ENCODE measurements around the gene APPL1. TPM values are rescaled to one million over a fixed set of nuclear protein-coding genes. Genes with fewer than 3 reads are reported as not detected.

Gene APPL1
- total and polyA plus RNA-seq, 2 of the 8 experiments (the other 6 are each of a cell fraction or from before 2014, with no cell fraction given), result 9.4 to 34.4 TPM

GRCh38 chr3:57261929-57262328, 34.4 kb downstream of the APPL1 start:
- H2BK20ac ChIP-seq (ENCODE audit: low read length), result no peak overlapping the region
- DNase-seq (ENCODE audit: low read depth in 1 of 2, low spot score in 2 of 2) (no peak), FAIRE-seq (no peak)
- no peak overlapping the region for H3K4ac ChIP-seq (replicated peaks; ENCODE audit: insufficient read length, low read depth, low read length)
- no peak overlapping the region for H3K9ac ChIP-seq (replicated peaks in 1 of 4; ENCODE audit: extremely low read depth in 1 of 4, low read depth in 3 of 4, low read length in 3 of 4)
- no peak overlapping the region for H3K4me2 ChIP-seq (ENCODE audit: insufficient read depth in 1 of 2, low read depth in 2 of 2, low read length in 2 of 2)
- no peak overlapping the region for H2BK12ac ChIP-seq (ENCODE audit: low read depth, low read length)
- H2BK5ac ChIP-seq (ENCODE audit: low read depth, low read length), result no peak overlapping the region
- no peaks in the 10 kb centered on the region for H3K79me2 ChIP-seq (ENCODE audit: control insufficient read depth in 1 of 2, insufficient read depth in 2 of 2, low read length in 2 of 2)
- H3K4me3 ChIP-seq (ENCODE audit: extremely low read depth in 1 of 4, insufficient read depth in 2 of 4, low read depth in 3 of 4, low read length in 4 of 4), result no peak overlapping the region
- H3K14ac ChIP-seq (ENCODE audit: insufficient read length), result no peak overlapping the region
- no peaks in the 10 kb centered on the region for H3K4me1 ChIP-seq (replicated peaks in 1 of 4; ENCODE audit: control insufficient read depth in 3 of 4, insufficient read depth in 4 of 4, low read length in 3 of 4)
- H3K27me3 ChIP-seq (replicated peaks in 1 of 4; ENCODE audit: control insufficient read depth in 3 of 4, extremely low read depth in 1 of 4, insufficient read depth in 3 of 4, low read length in 3 of 4), result no peaks in the 10 kb centered on the region
- WGBS, 2 experiments (ENCODE audit: extremely low coverage in 1 of 2, insufficient coverage in 1 of 2, insufficient read length in 1 of 2, insufficient replicate concordance in 2 of 2, low coverage in 1 of 2, low lambda C conversion rate in 2 of 2, missing lambda C conversion rate in 1 of 2), result 96% methylated on average over 3 of the region's 3 CpGs; no CpG with 5 or more reads in 1 of the 2 experiments
- H2AK5ac ChIP-seq (ENCODE audit: low read depth, low read length), result no peak overlapping the region
- no peak overlapping the region for H3K27ac ChIP-seq (ENCODE audit: low read depth, low read length)
- TF ChIP-seq MAFK (IDR thresholded peaks at IDR 0.05; ENCODE audit: low read depth, low read length) (no peak), TEAD4 (IDR thresholded peaks at IDR 0.05; ENCODE audit: low read depth, low read length) (no peak), CEBPB (IDR thresholded peaks at IDR 0.05; ENCODE audit: low read depth, low read length) (no peak), RXRA (IDR thresholded peaks at IDR 0.05; ENCODE audit: insufficient read depth, low read depth, low read length) (no peak), ASH2L (IDR thresholded peaks at IDR 0.05; ENCODE audit: low read length) (no peak), EGR1 (IDR thresholded peaks at IDR 0.05; ENCODE audit: borderline replicate concordance, low read depth, low read length) (no peak), RBBP5 (IDR thresholded peaks at IDR 0.05; ENCODE audit: borderline replicate concordance, low read depth, low read length) (no peak), RAD21 (IDR thresholded peaks at IDR 0.05 in 1 of 2, conservative IDR thresholded peaks at IDR 0.05 in 1 of 2; ENCODE audit: low read depth in 2 of 2, low read length in 2 of 2) (no peak), BRCA1 (IDR thresholded peaks at IDR 0.05; ENCODE audit: low read depth, low read length) (no peak), HDAC2 (IDR thresholded peaks at IDR 0.05; ENCODE audit: borderline replicate concordance in 1 of 2, low read depth in 2 of 2, low read length in 2 of 2) (no peak), CREB1 (IDR thresholded peaks at IDR 0.05) (no peak), HDAC6 (IDR thresholded peaks at IDR 0.05; ENCODE audit: low read depth, low read length) (no peak), CBX8 (IDR thresholded peaks at IDR 0.05; ENCODE audit: borderline replicate concordance, low read depth, low read length) (no peak), POLR2A (IDR thresholded peaks at IDR 0.05; ENCODE audit: control extremely low read depth in 1 of 2, low read depth in 2 of 2, low read length in 2 of 2) (no peak), KDM5A (IDR thresholded peaks at IDR 0.05; ENCODE audit: low read length) (no peak)
- no peaks in the 10 kb centered on the region for H4K20me1 ChIP-seq (replicated peaks in 1 of 2; ENCODE audit: control insufficient read depth in 1 of 2, insufficient read depth in 2 of 2, low read length in 2 of 2)
- H3K23ac ChIP-seq (ENCODE audit: insufficient read length), result no peak overlapping the region
- no peak overlapping the region for H3K56ac ChIP-seq (replicated peaks; ENCODE audit: insufficient read length, low read depth, low read length)
- H2BK120ac ChIP-seq (replicated peaks; ENCODE audit: low read depth, low read length), result no peak overlapping the region
- no peaks in the 10 kb centered on the region for H3K9me3 ChIP-seq (ENCODE audit: insufficient read depth in 2 of 2, low read depth in 1 of 2, low read length in 1 of 2)
- no peak overlapping the region for H4K8ac ChIP-seq (ENCODE audit: extremely low read depth, insufficient read depth, low read length)
- no peaks in the 10 kb centered on the region for H3K79me1 ChIP-seq (ENCODE audit: low read depth, low read length)
- no peak overlapping the region for H3K18ac ChIP-seq (ENCODE audit: extremely low read depth, low read length)
- no peaks in the 10 kb centered on the region; the same call in 1 of the 2 replicates for H3K23me2 ChIP-seq (ENCODE audit: low read depth, low read length)
- H4K91ac ChIP-seq (replicated peaks; ENCODE audit: insufficient read length, low read length), result no peak overlapping the region
- ChIA-PET POLR2A (ENCODE audit: partially characterized antibody) (no interaction called here), CTCF (ENCODE audit: partially characterized antibody) (interaction anchor here (0.6 kb wide), 1 partner anchor 779 kb away, joined by 4 read pairs; no protein-coding TSS in a partner anchor)
- H2BK15ac ChIP-seq (ENCODE audit: low read length), result no peak overlapping the region
- H4K5ac ChIP-seq (ENCODE audit: insufficient read length, low read depth, low read length), result no peak overlapping the region
- H2AFZ ChIP-seq (ENCODE audit: low read length), result no peak overlapping the region
- peaks cover 2 to 26% (median 17%) of the 10 kb centered on the region in 4 experiments; a peak in 5 of 8 replicates for H3K36me3 ChIP-seq (ENCODE audit: control insufficient read depth in 2 of 4, insufficient read depth in 4 of 4, low read length in 3 of 4)

Data from H1 (cell line).